ENCODE results near the gene TBX2.

GRCh38 chr17:61379457-61380216 lies 20.0 kb upstream of the TBX2 start:
- no peak for TF ChIP-seq CTCF (IDR thresholded peaks at IDR 0.05)
- TF ChIP-seq POLR2A (IDR thresholded peaks at IDR 0.05): no peak
